GM12865 (cell line): ENCODE data around the gene SEC61B.
"Not testable (repeated sequence)": the region's sequence is repeated elsewhere in the genome, so short reads cannot be mapped to it uniquely, and the experiment has no call there.

Experiments used
- DNase-seq: peaks from one replicate; pipeline ENCODE4 v3.0.0; 2010; ENCODE audit warnings: low read depth
- H3K4me3 ChIP-seq: 2 replicates; pipeline ENCODE4 v1.5.1; 2011; ENCODE audit warnings: mild to moderate bottlenecking, low read depth, low read length, control low read depth
- TF ChIP-seq, protein P1 (sequence below): IDR thresholded peaks from 2 replicates; pipeline ENCODE4 v1.5.1; 2011; ENCODE audit warnings: low read length, control low read depth, low read depth, inconsistent platforms; ENCODE audit not compliant: insufficient read depth; ENCODE audit errors: missing control alignments

SEC61B gene

DNA sequence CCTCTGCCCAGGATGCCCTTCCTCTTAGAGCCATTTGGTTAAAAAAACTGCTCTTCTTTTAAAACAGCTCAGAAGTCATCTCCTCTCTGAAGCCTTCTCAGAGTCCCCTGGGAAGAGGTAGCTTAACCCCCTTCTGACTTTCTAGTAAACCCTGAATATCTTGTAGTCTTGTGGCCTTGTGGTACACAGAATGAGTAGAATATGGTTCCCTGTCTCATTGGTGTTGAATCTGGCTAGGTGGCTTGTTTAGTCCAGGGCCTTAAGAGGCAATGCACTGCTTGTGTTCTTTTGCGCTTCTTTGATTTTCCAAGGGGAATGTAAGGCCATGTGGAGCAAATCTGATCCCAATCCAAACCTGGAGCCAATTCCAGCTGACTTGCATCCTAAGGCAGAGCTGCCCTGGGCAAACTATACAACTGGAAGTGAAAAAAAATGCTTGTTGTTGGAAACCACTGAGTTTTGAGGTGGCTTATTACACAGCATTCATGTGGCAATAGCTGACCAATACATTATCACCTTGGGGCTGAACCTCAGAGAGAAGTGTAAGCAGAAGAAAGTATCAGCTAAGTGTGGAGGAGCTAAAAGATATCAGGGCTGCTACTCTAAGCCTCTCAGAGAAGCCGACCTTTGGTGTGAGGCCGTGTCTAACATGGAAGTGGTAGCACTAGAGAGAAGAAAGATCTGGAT is 31.3 kb upstream of the SEC61B start:
- H3K4me3 ChIP-seq = no peak overlapping the region
- TF ChIP-seq, protein P1, sequence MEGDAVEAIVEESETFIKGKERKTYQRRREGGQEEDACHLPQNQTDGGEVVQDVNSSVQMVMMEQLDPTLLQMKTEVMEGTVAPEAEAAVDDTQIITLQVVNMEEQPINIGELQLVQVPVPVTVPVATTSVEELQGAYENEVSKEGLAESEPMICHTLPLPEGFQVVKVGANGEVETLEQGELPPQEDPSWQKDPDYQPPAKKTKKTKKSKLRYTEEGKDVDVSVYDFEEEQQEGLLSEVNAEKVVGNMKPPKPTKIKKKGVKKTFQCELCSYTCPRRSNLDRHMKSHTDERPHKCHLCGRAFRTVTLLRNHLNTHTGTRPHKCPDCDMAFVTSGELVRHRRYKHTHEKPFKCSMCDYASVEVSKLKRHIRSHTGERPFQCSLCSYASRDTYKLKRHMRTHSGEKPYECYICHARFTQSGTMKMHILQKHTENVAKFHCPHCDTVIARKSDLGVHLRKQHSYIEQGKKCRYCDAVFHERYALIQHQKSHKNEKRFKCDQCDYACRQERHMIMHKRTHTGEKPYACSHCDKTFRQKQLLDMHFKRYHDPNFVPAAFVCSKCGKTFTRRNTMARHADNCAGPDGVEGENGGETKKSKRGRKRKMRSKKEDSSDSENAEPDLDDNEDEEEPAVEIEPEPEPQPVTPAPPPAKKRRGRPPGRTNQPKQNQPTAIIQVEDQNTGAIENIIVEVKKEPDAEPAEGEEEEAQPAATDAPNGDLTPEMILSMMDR = no peak
- DNase-seq = no peak

DNA sequence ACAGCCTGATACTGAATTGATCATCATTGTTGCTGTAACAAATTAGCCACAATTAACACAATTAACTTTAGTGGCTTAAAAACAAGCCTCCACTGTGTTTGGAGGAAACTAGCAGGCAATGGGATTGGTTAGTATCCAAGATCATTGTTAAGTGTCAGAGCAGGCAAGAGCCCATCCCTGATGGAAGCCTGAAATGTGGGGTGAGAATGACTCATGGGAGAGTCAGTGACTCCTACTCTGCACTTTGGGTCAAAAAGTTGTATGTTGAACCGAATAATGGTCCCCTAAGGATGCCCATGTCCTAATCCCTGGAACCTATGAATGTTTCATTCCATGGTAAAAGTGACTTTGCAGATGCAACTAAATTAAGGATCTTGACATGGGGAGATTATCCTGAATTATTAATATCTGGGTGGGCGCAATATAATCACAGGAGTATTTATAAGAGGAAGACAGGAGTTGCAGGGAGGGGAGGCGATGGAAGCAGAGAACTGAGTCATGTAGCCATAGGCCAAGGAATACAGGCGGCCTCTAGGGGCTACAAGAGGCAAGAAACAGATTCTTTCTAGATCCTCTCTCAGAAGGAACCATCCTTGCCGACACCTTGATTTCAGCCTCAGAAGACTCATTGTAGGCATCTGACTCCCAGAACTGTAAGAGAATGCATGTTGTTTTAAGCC is 29.2 kb upstream of the SEC61B start:
- no peak overlapping the region for H3K4me3 ChIP-seq
- TF ChIP-seq, protein P1 = no peak
- DNase-seq = no peak

- H3K4me3 ChIP-seq = no peak overlapping the region
- DNase-seq = no peak
- TF ChIP-seq, protein P1 = no peak
Observed at GRCh38 chr9:99193466-99193821, 28.6 kb upstream of the SEC61B start.

- DNase-seq = peak; percentile 79
- H3K4me3 ChIP-seq = not testable (repeated sequence)
Observed at GRCh38 chr9:99196484-99196883, 25.6 kb upstream of the SEC61B start.

GRCh38 chr9:99197124-99197630 is 24.9 kb upstream of the SEC61B start:
- no peak overlapping the region for H3K4me3 ChIP-seq
- DNase-seq = no peak
- TF ChIP-seq, protein P1 = no peak

GRCh38 chr9:99197987-99198386 is 24.1 kb upstream of the SEC61B start:
- no peak overlapping the region for H3K4me3 ChIP-seq
- DNase-seq = no peak
- TF ChIP-seq, protein P1 = no peak

- TF ChIP-seq, protein P1 = no peak
- peak; percentile 74 for DNase-seq
- no peak overlapping the region for H3K4me3 ChIP-seq
Observed at GRCh38 chr9:99199938-99200539, 22.0 kb upstream of the SEC61B start.
